GM23338 (cell line): ENCODE results near the gene MARCHF10.

Experiments
- EZH2 ChIP-seq: fragments of 200-600 bp; sonication (generic); IDR thresholded peaks from one replicate; pipeline ENCODE4 v1.8.0; 2017; ENCODE audit warnings: antibody characterized with exemption, mild to moderate bottlenecking, low read depth; ENCODE audit not compliant: unreplicated experiment
- POLR2AphosphoS5 ChIP-seq: IDR thresholded peaks from 2 replicates; pipeline ENCODE4 v1.6.1; 2016; ENCODE audit warnings: antibody characterized with exemption, low read depth
- REST ChIP-seq: IDR thresholded peaks from one replicate; pipeline ENCODE4 v1.6.1; 2018; ENCODE audit warnings: antibody characterized with exemption; ENCODE audit not compliant: unreplicated experiment
- STAT1 ChIP-seq: IDR thresholded peaks from one replicate; pipeline ENCODE4 v1.6.1; 2016; ENCODE audit warnings: antibody characterized with exemption; ENCODE audit not compliant: unreplicated experiment
- ZNF462 ChIP-seq: fragments of 250-450 bp; sonication (Bioruptor Pico); IDR thresholded peaks from 2 replicates; pipeline ENCODE4 v1.5.0; 2020; ENCODE audit warnings: mild to moderate bottlenecking, moderate library complexity
- TF ChIP-seq, protein P1 (sequence below), 2 experiments: fragments of 200-600 bp in 1 of 2; sonication (generic) in 1 of 2; conservative IDR thresholded peaks; 2 replicates each; pipeline versions ENCODE4 v1.5.1 to v1.6.1; 2016 to 2017; ENCODE audit warnings: antibody characterized with exemption in 2 of 2, low read depth in 2 of 2, mild to moderate bottlenecking in 2 of 2, moderate library complexity in 1 of 2

- TF ChIP-seq STAT1 (no peak), POLR2AphosphoS5 (no peak), REST (no peak), ZNF462 (CRISPR knock-in tag) (no peak), EZH2 (no peak)
- TF ChIP-seq, protein P1, sequence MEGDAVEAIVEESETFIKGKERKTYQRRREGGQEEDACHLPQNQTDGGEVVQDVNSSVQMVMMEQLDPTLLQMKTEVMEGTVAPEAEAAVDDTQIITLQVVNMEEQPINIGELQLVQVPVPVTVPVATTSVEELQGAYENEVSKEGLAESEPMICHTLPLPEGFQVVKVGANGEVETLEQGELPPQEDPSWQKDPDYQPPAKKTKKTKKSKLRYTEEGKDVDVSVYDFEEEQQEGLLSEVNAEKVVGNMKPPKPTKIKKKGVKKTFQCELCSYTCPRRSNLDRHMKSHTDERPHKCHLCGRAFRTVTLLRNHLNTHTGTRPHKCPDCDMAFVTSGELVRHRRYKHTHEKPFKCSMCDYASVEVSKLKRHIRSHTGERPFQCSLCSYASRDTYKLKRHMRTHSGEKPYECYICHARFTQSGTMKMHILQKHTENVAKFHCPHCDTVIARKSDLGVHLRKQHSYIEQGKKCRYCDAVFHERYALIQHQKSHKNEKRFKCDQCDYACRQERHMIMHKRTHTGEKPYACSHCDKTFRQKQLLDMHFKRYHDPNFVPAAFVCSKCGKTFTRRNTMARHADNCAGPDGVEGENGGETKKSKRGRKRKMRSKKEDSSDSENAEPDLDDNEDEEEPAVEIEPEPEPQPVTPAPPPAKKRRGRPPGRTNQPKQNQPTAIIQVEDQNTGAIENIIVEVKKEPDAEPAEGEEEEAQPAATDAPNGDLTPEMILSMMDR (conservative IDR thresholded peaks at IDR 0.05; ENCODE audit: low read depth in 2 of 2), result no peak
These were observed 146.8 kb downstream of the MARCHF10 start for GRCh38 chr17:62661337-62661736.
